Hepatocyte (in vitro differentiated cells): Measurements from ENCODE around the gene OR9I1.

Source experiments
- EZH2 ChIP-seq: fragments of 200-600 bp; sonication (generic); IDR thresholded peaks from 2 replicates; pipeline ENCODE4 v1.6.1; 2016; ENCODE audit warnings: antibody characterized with exemption, mild to moderate bottlenecking, borderline replicate concordance
- TF ChIP-seq, protein P1 (sequence below): fragments of 200-600 bp; sonication (generic); IDR thresholded peaks from 2 replicates; pipeline ENCODE4 v1.5.1; 2016; ENCODE audit warnings: antibody characterized with exemption, mild to moderate bottlenecking; ENCODE audit not compliant: poor library complexity

DNA sequence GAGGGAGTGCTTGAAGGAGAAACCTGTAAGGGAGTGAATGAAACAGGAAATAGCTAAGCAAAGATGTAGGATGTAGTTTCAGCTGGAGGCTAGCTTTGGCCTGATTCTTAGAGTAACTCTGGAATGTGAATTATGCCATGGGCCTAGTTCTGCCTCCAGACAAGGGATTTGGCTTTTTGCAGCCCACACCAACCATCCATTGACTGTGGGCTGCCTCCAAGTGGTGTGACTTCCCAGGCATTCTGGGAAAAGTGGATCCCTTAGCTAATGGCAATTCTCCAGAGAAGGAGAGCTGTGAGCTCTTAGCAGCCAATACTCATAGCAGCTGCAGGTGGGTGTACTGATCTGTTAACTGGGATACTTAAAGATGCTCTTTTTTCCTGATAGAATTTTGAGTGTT is 2.0 kb upstream of the OR9I1 start:
- no peak for TF ChIP-seq EZH2
- TF ChIP-seq, protein P1, sequence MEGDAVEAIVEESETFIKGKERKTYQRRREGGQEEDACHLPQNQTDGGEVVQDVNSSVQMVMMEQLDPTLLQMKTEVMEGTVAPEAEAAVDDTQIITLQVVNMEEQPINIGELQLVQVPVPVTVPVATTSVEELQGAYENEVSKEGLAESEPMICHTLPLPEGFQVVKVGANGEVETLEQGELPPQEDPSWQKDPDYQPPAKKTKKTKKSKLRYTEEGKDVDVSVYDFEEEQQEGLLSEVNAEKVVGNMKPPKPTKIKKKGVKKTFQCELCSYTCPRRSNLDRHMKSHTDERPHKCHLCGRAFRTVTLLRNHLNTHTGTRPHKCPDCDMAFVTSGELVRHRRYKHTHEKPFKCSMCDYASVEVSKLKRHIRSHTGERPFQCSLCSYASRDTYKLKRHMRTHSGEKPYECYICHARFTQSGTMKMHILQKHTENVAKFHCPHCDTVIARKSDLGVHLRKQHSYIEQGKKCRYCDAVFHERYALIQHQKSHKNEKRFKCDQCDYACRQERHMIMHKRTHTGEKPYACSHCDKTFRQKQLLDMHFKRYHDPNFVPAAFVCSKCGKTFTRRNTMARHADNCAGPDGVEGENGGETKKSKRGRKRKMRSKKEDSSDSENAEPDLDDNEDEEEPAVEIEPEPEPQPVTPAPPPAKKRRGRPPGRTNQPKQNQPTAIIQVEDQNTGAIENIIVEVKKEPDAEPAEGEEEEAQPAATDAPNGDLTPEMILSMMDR: no peak
